Ureter (tissue), 1 donor: ENCODE results near the gene DUS3L. TPM values are rescaled to one million over a fixed set of nuclear protein-coding genes. Genes with fewer than 3 reads are reported as not detected.
"Not testable (repeated sequence)": the region's sequence is repeated elsewhere in the genome, so short reads cannot be mapped to it uniquely, and the experiment has no call there.

Experiments
- DNase-seq: peaks from one replicate; pipeline ENCODE4 v3.0.0-alpha.2; 2020; ENCODE audit warnings: low spot score
- total RNA-seq: library from RNA; stranded (reverse); gene quantifications from one replicate; pipeline ENCODE4 v1.2.4, GENCODE V29; 2023
- donor health status: DM: yes; HTN: yes; CAD: no.

Gene DUS3L
- total RNA-seq, 1 donor from 2014 or later = 41.2 TPM

- DNase-seq = no peak
These were observed 16.0 kb downstream of the DUS3L start for GRCh38 chr19:5774921-5775320.

GRCh38 chr19:5773276-5773675, 17.7 kb downstream of the DUS3L start:
- no peak for DNase-seq

- DNase-seq = no peak
These were observed 18.5 kb downstream of the DUS3L start for GRCh38 chr19:5772416-5772815.

- DNase-seq = no peak
These were observed 23.0 kb downstream of the DUS3L start for GRCh38 chr19:5767949-5768348.

- no peak for DNase-seq
These were observed 25.7 kb downstream of the DUS3L start for GRCh38 chr19:5765220-5765619.

- DNase-seq = no peak
These were observed 28.2 kb downstream of the DUS3L start for GRCh38 chr19:5762608-5763217.

GRCh38 chr19:5753743-5754142, 37.2 kb downstream of the DUS3L start:
- no peak for DNase-seq

GRCh38 chr19:5751709-5752108, 39.3 kb downstream of the DUS3L start:
- no peak for DNase-seq

GRCh38 chr19:5749505-5749904, 41.5 kb downstream of the DUS3L start:
- DNase-seq = no peak

GRCh38 chr19:5748920-5749319, 42.0 kb downstream of the DUS3L start:
- DNase-seq = not testable (repeated sequence)

- DNase-seq = not testable (repeated sequence)
These were observed 46.0 kb downstream of the DUS3L start for GRCh38 chr19:5744999-5745398.

GRCh38 chr19:5743630-5744029, 47.3 kb downstream of the DUS3L start:
- no peak for DNase-seq

- DNase-seq = no peak
These were observed 48.9 kb downstream of the DUS3L start for GRCh38 chr19:5742051-5742450.

- no peak for DNase-seq
These were observed 52.5 kb downstream of the DUS3L start for GRCh38 chr19:5738423-5738822.

Other genes with a start within 250 kb of the DUS3L start
- 5.8 TPM for gene TINCR, start 223.2 kb downstream of the DUS3L start, total RNA-seq
- gene SAFB2, start 168.4 kb downstream of the DUS3L start, total RNA-seq = 105 TPM
- gene SAFB, start 168.1 kb downstream of the DUS3L start, total RNA-seq = 90.0 TPM
- gene MICOS13, start 110.6 kb downstream of the DUS3L start, total RNA-seq = 68.4 TPM
- gene HSD11B1L, start 110.1 kb downstream of the DUS3L start, total RNA-seq = 2.8 TPM
- 962 TPM for gene RPL36, start 100.9 kb downstream of the DUS3L start, total RNA-seq
- gene LONP1, start 71.0 kb downstream of the DUS3L start, total RNA-seq = 61.3 TPM
- not detected for gene CATSPERD, start 70.5 kb downstream of the DUS3L start, total RNA-seq
- 7.3 TPM for gene PRR22, start 6.4 kb downstream of the DUS3L start, total RNA-seq
- gene NRTN, start 13.9 kb upstream of the DUS3L start, total RNA-seq = 1.0 TPM
- gene FUT6, start 48.5 kb upstream of the DUS3L start, total RNA-seq = 4.7 TPM
- 32.0 TPM for gene FUT3, start 60.3 kb upstream of the DUS3L start, total RNA-seq
- not detected for gene FUT5, start 79.4 kb upstream of the DUS3L start, total RNA-seq
- 177 TPM for gene NDUFA11, start 112.6 kb upstream of the DUS3L start, total RNA-seq
- 9.6 TPM for gene VMAC, start 113.7 kb upstream of the DUS3L start, total RNA-seq
- 181 TPM for gene CAPS, start 123.1 kb upstream of the DUS3L start, total RNA-seq
- 94.3 TPM for gene RANBP3, start 187.0 kb upstream of the DUS3L start, total RNA-seq